Activated CD8-positive, alpha-beta memory T cell treated with anti-CD3 and anti-CD28 coated beads for 24 hours (primary cell): Measurements from ENCODE around the gene SNED1.
A peak's percentile ranks its signal among the peaks of the same experiment; 100 is the strongest.

Experiments used
- DNase-seq: peaks from one replicate; pipeline ENCODE4 v3.0.0-alpha.2; 2020

SNED1 gene

GRCh38 chr2:240997856-240998705, at the start of gene SNED1:
Gene SNED1 (plus strand): TSS chr2:240998618. CDS start chr2:240998838, 220 bp downstream.
- peak; percentile 87 for DNase-seq

- DNase-seq: no peak
Observed at GRCh38 chr2:240948905-240949790, 49.3 kb upstream of the SNED1 start.

GRCh38 chr2:240949791-240950705, 48.4 kb upstream of the SNED1 start:
- no peak for DNase-seq

GRCh38 chr2:240951045-240951594, 47.3 kb upstream of the SNED1 start:
- no peak for DNase-seq

- no peak for DNase-seq
Observed at GRCh38 chr2:240952496-240953246, 45.7 kb upstream of the SNED1 start.

GRCh38 chr2:240953426-240954410, 44.7 kb upstream of the SNED1 start:
- no peak for DNase-seq

GRCh38 chr2:240954436-240955305, 43.7 kb upstream of the SNED1 start:
- no peak for DNase-seq

GRCh38 chr2:240955306-240956170, 42.9 kb upstream of the SNED1 start:
- no peak for DNase-seq

GRCh38 chr2:240956171-240956934, 42.1 kb upstream of the SNED1 start:
- no peak for DNase-seq

- no peak for DNase-seq
Observed at GRCh38 chr2:240956935-240957655, 41.3 kb upstream of the SNED1 start.

- DNase-seq: peak; percentile 41
Observed at GRCh38 chr2:240957656-240958365, 40.6 kb upstream of the SNED1 start.

- peak; percentile 35 for DNase-seq
Observed at GRCh38 chr2:240958366-240959213, 39.8 kb upstream of the SNED1 start.

- DNase-seq: peak; percentile 37
Observed at GRCh38 chr2:240959214-240959940, 39.0 kb upstream of the SNED1 start.

GRCh38 chr2:240959941-240960308, 38.5 kb upstream of the SNED1 start:
- DNase-seq: no peak
